H9 (cell line): ENCODE measurements around the gene CPXM2. TPM values are rescaled to one million over a fixed set of nuclear protein-coding genes. Genes with fewer than 3 reads are reported as not detected.

Experiments used
- DNase-seq: peaks from one replicate; pipeline ENCODE4 v3.0.0-alpha.2; 2017
- H2AFZ ChIP-seq: one replicate; pipeline ENCODE4 v1.6.1; 2013; ENCODE audit warnings: mild to moderate bottlenecking, low read length, control low read depth, moderate library complexity
- H2AK5ac ChIP-seq: 2 replicates; pipeline ENCODE4 v1.6.1; 2013; ENCODE audit warnings: low read length, control low read depth, mixed read lengths; ENCODE audit not compliant: insufficient read length
- H2BK120ac ChIP-seq: one replicate; pipeline ENCODE4 v1.6.1; 2013; ENCODE audit warnings: low read depth, mild to moderate bottlenecking, low read length, control low read depth, inconsistent platforms; ENCODE audit not compliant: poor library complexity, severe bottlenecking
- H2BK12ac ChIP-seq: 2 replicates; pipeline ENCODE4 v1.6.1; 2013; ENCODE audit warnings: low read length, control low read depth, mixed read lengths, low read depth; ENCODE audit not compliant: insufficient read length
- H2BK15ac ChIP-seq: 2 replicates; pipeline ENCODE4 v1.6.1; 2013; ENCODE audit warnings: low read depth, low read length, control low read depth
- H2BK20ac ChIP-seq: one replicate; pipeline ENCODE4 v1.6.1; 2013; ENCODE audit warnings: low read depth, mild to moderate bottlenecking, low read length, control low read depth, inconsistent platforms; ENCODE audit not compliant: poor library complexity, severe bottlenecking
- H2BK5ac ChIP-seq: 2 replicates; pipeline ENCODE4 v1.6.1; 2013; ENCODE audit warnings: low read length, control low read depth, mixed read lengths; ENCODE audit not compliant: insufficient read length
- H3K14ac ChIP-seq: 2 replicates; pipeline ENCODE4 v1.6.1; 2013; ENCODE audit warnings: low read length, control low read depth; ENCODE audit not compliant: insufficient read depth
- H3K18ac ChIP-seq: 2 replicates; pipeline ENCODE4 v1.6.1; 2013; ENCODE audit warnings: low read depth, mild to moderate bottlenecking, mixed read lengths, low read length, control low read depth; ENCODE audit not compliant: insufficient read length
- H3K23ac ChIP-seq: 2 replicates; pipeline ENCODE4 v1.6.1; 2013; ENCODE audit warnings: low read length, control low read depth, mixed read lengths, low read depth; ENCODE audit not compliant: insufficient read length
- H3K23me2 ChIP-seq: 2 replicates; pipeline ENCODE4 v1.6.1; 2013; ENCODE audit warnings: low read depth, mild to moderate bottlenecking, mixed read lengths, low read length, control low read depth; ENCODE audit not compliant: insufficient read length, poor library complexity, severe bottlenecking
- H3K27ac ChIP-seq: 2 replicates; pipeline ENCODE4 v1.5.1; 2013; ENCODE audit warnings: low read length, control low read depth, mixed read lengths, low read depth; ENCODE audit not compliant: insufficient read length
- H3K27me3 ChIP-seq: 2 replicates; pipeline ENCODE4 v1.6.1; 2013; ENCODE audit warnings: low read length, control low read depth, inconsistent platforms; ENCODE audit not compliant: insufficient read depth
- H3K4ac ChIP-seq: 2 replicates; pipeline ENCODE4 v1.6.1; 2013; ENCODE audit warnings: low read depth, mild to moderate bottlenecking, control low read depth, inconsistent platforms, low read length, moderate library complexity
- H3K4me1 ChIP-seq: 2 replicates; pipeline ENCODE4 v1.6.1; 2013; ENCODE audit warnings: low read length, control low read depth, inconsistent platforms; ENCODE audit not compliant: insufficient read depth
- H3K4me2 ChIP-seq: 2 replicates; pipeline ENCODE4 v1.6.1; 2013; ENCODE audit warnings: low read length, control low read depth, mixed read lengths; ENCODE audit not compliant: insufficient read length, insufficient read depth
- H3K56ac ChIP-seq: 2 replicates; pipeline ENCODE4 v1.6.1; 2013; ENCODE audit warnings: low read depth, mild to moderate bottlenecking, mixed read lengths, low read length, control low read depth; ENCODE audit not compliant: insufficient read length
- H3K79me1 ChIP-seq: 2 replicates; pipeline ENCODE4 v1.6.1; 2013; ENCODE audit warnings: low read depth, mild to moderate bottlenecking, moderate library complexity, low read length, control low read depth, inconsistent platforms; ENCODE audit not compliant: insufficient read depth, poor library complexity, severe bottlenecking
- H3K79me2 ChIP-seq: 2 replicates; pipeline ENCODE4 v1.6.1; 2013; ENCODE audit warnings: low read length, control low read depth, inconsistent platforms; ENCODE audit not compliant: insufficient read depth
- H3K9ac ChIP-seq: 2 replicates; pipeline ENCODE4 v1.6.1; 2013; ENCODE audit warnings: low read length, control low read depth, mixed read lengths; ENCODE audit not compliant: insufficient read length; ENCODE audit errors: extremely low read depth
- H3K9me3 ChIP-seq: one replicate; pipeline ENCODE4 v1.6.1; 2013; ENCODE audit warnings: low read depth, low read length, inconsistent platforms; ENCODE audit not compliant: control insufficient read depth
- H3T11ph ChIP-seq: one replicate; pipeline ENCODE4 v1.6.1; 2013; ENCODE audit warnings: mild to moderate bottlenecking, low read length, control low read depth, inconsistent platforms
- H4K20me1 ChIP-seq: one replicate; pipeline ENCODE4 v1.6.1; 2013; ENCODE audit not compliant: control insufficient read depth, insufficient read length, insufficient read depth
- H4K5ac ChIP-seq: 2 replicates; pipeline ENCODE4 v1.6.1; 2013; ENCODE audit warnings: low read depth, mild to moderate bottlenecking, mixed read lengths, low read length, control low read depth; ENCODE audit not compliant: insufficient read length
- H4K8ac ChIP-seq: replicated peaks from 2 replicates; pipeline ENCODE4 v1.6.1; 2013; ENCODE audit warnings: low read length, control low read depth, mixed read lengths, low read depth; ENCODE audit not compliant: insufficient read length
- H4K91ac ChIP-seq: 2 replicates; pipeline ENCODE4 v1.6.1; 2013; ENCODE audit warnings: low read depth, mild to moderate bottlenecking, moderate library complexity, mixed read lengths, low read length, control low read depth; ENCODE audit not compliant: insufficient read length
- H3K27ac Mint-ChIP-seq, 3 experiments: 2 replicates in 2 of 3; 3 replicates in 1 of 3; pipeline ENCODE4 v1.8.0; 2020 to 2021; ENCODE audit warnings: mixed read lengths in 3 of 3, mild to moderate bottlenecking in 1 of 3, moderate library complexity in 1 of 3
- H3K27me3 Mint-ChIP-seq: 2 replicates; pipeline ENCODE4 v1.8.0; 2021; ENCODE audit warnings: low read depth, mild to moderate bottlenecking, moderate library complexity, mixed read lengths
- H3K36me3 Mint-ChIP-seq, 3 experiments: 2 replicates in 2 of 3; 3 replicates in 1 of 3; pipeline ENCODE4 v1.8.0; 2020 to 2021; ENCODE audit warnings: low read depth in 3 of 3, mixed read lengths in 3 of 3; ENCODE audit not compliant: insufficient read depth in 1 of 3
- H3K4me1 Mint-ChIP-seq, 2 experiments: 2 replicates each; pipeline ENCODE4 v1.8.0; 2020; ENCODE audit warnings: mixed read lengths in 2 of 2
- H3K4me3 Mint-ChIP-seq, 2 experiments: 2 replicates in 1 of 2; 3 replicates in 1 of 2; pipeline ENCODE4 v1.8.0; 2020 to 2021; ENCODE audit warnings: mild to moderate bottlenecking in 2 of 2, mixed read lengths in 2 of 2, moderate library complexity in 1 of 2
- H3K9me3 Mint-ChIP-seq, 2 experiments: 2 replicates in 1 of 2; 3 replicates in 1 of 2; pipeline ENCODE4 v1.8.0; 2020; ENCODE audit warnings: mild to moderate bottlenecking in 2 of 2, mixed read lengths in 2 of 2, moderate library complexity in 1 of 2
- WGBS: extraction: QIAGEN DNeasy Blood & Tissue Kit; methylation state at CpG from one replicate; pipeline ENCODE4 v1.1.7; 2013; ENCODE audit warnings: missing lambda C conversion rate, low lambda C conversion rate, mixed read lengths; ENCODE audit not compliant: insufficient read length; ENCODE audit errors: extremely low coverage; 5-methylcytosine and 5-hydroxymethylcytosine counted together
- total RNA-seq: library from RNA; stranded (reverse); gene quantifications from 2 replicates; pipeline ENCODE4 v1.2.1, GENCODE V29; 2021
- TF ChIP-seq, protein P1 (sequence below): fragments of 200-600 bp; sonication (generic); conservative IDR thresholded peaks from 3 replicates; pipeline ENCODE4 v1.8.0; 2021; ENCODE audit warnings: antibody characterized with exemption, mild to moderate bottlenecking

The CPXM2 gene
- total RNA-seq, 1 experiment from 2014 or later: 1.7 TPM

DNA sequence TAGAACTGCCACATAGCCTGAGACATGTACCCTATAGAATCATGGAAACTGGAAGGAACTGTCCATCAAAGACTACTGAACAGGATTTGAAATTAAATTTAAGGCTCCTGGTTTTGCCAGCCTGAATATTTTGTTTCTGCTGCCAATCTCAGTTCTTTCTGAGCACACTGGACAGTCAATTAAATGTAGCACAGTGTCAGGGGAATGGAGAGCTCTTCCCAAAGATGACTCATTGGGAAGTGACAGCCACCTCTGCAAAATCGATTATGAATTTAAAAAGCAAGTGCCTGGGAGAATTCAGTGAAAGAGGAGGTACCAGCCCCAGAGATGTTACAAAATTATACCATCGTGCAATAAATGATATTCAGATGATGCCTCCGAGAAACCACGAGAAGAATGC lies 47.8 kb downstream of the CPXM2 start:
- Histone ChIP-seq H3K79me2 (no peaks in the 10 kb centered on the region), H2AK5ac (no peak overlapping the region), H2BK12ac (no peak overlapping the region), H3K27ac (no peak overlapping the region), H2BK5ac (no peak overlapping the region), H2BK15ac (no peak overlapping the region), H3K4ac (no peak overlapping the region), H4K8ac (no peak overlapping the region), H3K79me1 (no peaks in the 10 kb centered on the region), H3K9ac (no peak overlapping the region), H4K91ac (no peak overlapping the region), H3K27me3 (no peaks in the 10 kb centered on the region), H2AFZ (no peak overlapping the region), H3K56ac (no peak overlapping the region), H2BK120ac (no peak overlapping the region), H3K18ac (no peak overlapping the region), H3K14ac (no peak overlapping the region), H3K4me2 (no peak overlapping the region), H2BK20ac (no peak overlapping the region), H4K5ac (no peak overlapping the region), H3K9me3 (no peaks in the 10 kb centered on the region), H3K23ac (no peak overlapping the region), H3K23me2 (no peaks in the 10 kb centered on the region), H3K4me1 (no peaks in the 10 kb centered on the region), H4K20me1 (no peaks in the 10 kb centered on the region), H3T11ph (no peak overlapping the region)
- no peak for DNase-seq
- Mint-ChIP-seq H3K36me3 (peaks cover 2 to 21% (median 5%) of the 10 kb centered on the region in 3 experiments; a peak in 5 of 7 replicates), H3K4me1 (peaks cover 21 to 22% of the 10 kb centered on the region in 2 experiments), H3K27me3 (peaks cover 2% of the 10 kb centered on the region; the same call in 1 of the 2 replicates), H3K4me3 (no peak overlapping the region), H3K9me3 (peaks cover 12 to 19% of the 10 kb centered on the region in 2 experiments), H3K27ac (no peak overlapping the region)
- no CpG with 5 or more reads among the region's 4 CpGs for WGBS
- TF ChIP-seq, protein P1, sequence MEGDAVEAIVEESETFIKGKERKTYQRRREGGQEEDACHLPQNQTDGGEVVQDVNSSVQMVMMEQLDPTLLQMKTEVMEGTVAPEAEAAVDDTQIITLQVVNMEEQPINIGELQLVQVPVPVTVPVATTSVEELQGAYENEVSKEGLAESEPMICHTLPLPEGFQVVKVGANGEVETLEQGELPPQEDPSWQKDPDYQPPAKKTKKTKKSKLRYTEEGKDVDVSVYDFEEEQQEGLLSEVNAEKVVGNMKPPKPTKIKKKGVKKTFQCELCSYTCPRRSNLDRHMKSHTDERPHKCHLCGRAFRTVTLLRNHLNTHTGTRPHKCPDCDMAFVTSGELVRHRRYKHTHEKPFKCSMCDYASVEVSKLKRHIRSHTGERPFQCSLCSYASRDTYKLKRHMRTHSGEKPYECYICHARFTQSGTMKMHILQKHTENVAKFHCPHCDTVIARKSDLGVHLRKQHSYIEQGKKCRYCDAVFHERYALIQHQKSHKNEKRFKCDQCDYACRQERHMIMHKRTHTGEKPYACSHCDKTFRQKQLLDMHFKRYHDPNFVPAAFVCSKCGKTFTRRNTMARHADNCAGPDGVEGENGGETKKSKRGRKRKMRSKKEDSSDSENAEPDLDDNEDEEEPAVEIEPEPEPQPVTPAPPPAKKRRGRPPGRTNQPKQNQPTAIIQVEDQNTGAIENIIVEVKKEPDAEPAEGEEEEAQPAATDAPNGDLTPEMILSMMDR: no peak
